A673 (cell line): ENCODE results near the gene FMO5. TPM values are rescaled to one million over a fixed set of nuclear protein-coding genes. Genes with fewer than 3 reads are reported as not detected.

Experiments used
- BruUV-seq: library from RNA; stranded (reverse); fragments of 400-500 nt; replicated peaks from 2 replicates; lab custom pipeline; 2021; lab: Mats Ljungman, UMichigan
- CTCF ChIA-PET: fragments of 300-600 bp; sonication (Branson Sonifier 250); formaldehyde crosslinking; loops from one replicate; lab custom pipeline; 2022; ENCODE audit warnings: antibody characterized with exemption; lab: Charles Lee
- POLR2A ChIA-PET: fragments of 300-600 bp; sonication (Branson Sonifier 250); formaldehyde crosslinking; loops from one replicate; lab custom pipeline; 2022; ENCODE audit warnings: antibody characterized with exemption; ENCODE audit not compliant: low non-redundant PET; lab: Charles Lee
- DNase-seq: peaks from one replicate; pipeline ENCODE4 v3.0.0-alpha.2; 2015; ENCODE audit warnings: low spot score
- H3K27ac ChIP-seq: fragments of 200-600 bp; sonication (generic); 2 replicates; pipeline ENCODE4 v1.5.1; 2016; ENCODE audit warnings: mixed run types, low read depth, mild to moderate bottlenecking, mixed read lengths, antibody characterized with exemption, low read length; ENCODE audit not compliant: poor library complexity, severe bottlenecking
- H3K27me3 ChIP-seq: fragments of 200-600 bp; sonication (generic); replicated peaks from 2 replicates; pipeline ENCODE4 v1.6.1; 2017; ENCODE audit warnings: mixed run types, low read depth, mild to moderate bottlenecking, mixed read lengths, antibody characterized with exemption, low read length; ENCODE audit not compliant: insufficient read depth, poor library complexity
- H3K36me3 ChIP-seq: fragments of 200-600 bp; sonication (generic); 2 replicates; pipeline ENCODE4 v1.6.1; 2016; ENCODE audit warnings: mixed run types, mild to moderate bottlenecking, mixed read lengths, antibody characterized with exemption, low read length; ENCODE audit not compliant: insufficient read depth, poor library complexity, severe bottlenecking
- H3K4me1 ChIP-seq: fragments of 200-600 bp; sonication (generic); 2 replicates; pipeline ENCODE4 v1.6.1; 2017; ENCODE audit warnings: mixed run types, mild to moderate bottlenecking, mixed read lengths, antibody characterized with exemption, low read length; ENCODE audit not compliant: insufficient read depth, poor library complexity, severe bottlenecking
- H3K4me3 ChIP-seq: fragments of 200-600 bp; sonication (generic); 2 replicates; pipeline ENCODE4 v1.5.1; 2016; ENCODE audit warnings: low read depth, mixed run types, mild to moderate bottlenecking, mixed read lengths, low read length; ENCODE audit not compliant: poor library complexity, severe bottlenecking
- H3K9me3 ChIP-seq: fragments of 200-600 bp; sonication (generic); 2 replicates; pipeline ENCODE4 v1.6.1; 2016; ENCODE audit warnings: mixed run types, low read depth, mild to moderate bottlenecking, mixed read lengths, antibody characterized with exemption, low read length; ENCODE audit not compliant: poor library complexity, severe bottlenecking
- CTCF ChIP-seq: fragments of 300-800, 200-600 bp; sonication (generic); conservative IDR thresholded peaks from 2 replicates; pipeline ENCODE4 v1.5.1; 2017; ENCODE audit warnings: low read depth, mild to moderate bottlenecking, antibody characterized with exemption, low read length, moderate library complexity, mixed read lengths
- EZH2 ChIP-seq: fragments of 200-600 bp; sonication (generic); IDR thresholded peaks from 2 replicates; pipeline ENCODE4 v1.6.1; 2017; ENCODE audit warnings: borderline replicate concordance, low read depth, mild to moderate bottlenecking, mixed read lengths, antibody characterized with exemption, low read length; ENCODE audit not compliant: poor library complexity, severe bottlenecking
- intact Hi-C: fragments of 100-400 bp; cut with micrococcal nuclease; formaldehyde crosslinking; loops from one replicate; pipeline ENCODE4 v1.10.0; 2022; ENCODE audit not compliant: unreplicated experiment
- total RNA-seq: library from RNA; stranded (reverse); gene quantifications from 2 replicates; pipeline ENCODE4 v1.2.3, GENCODE V29; 2021

Gene FMO5
- total RNA-seq, 1 experiment from 2014 or later: 0.24 TPM

GRCh38 chr1:147218606-147219005, 6.5 kb downstream of the FMO5 start:
- intact Hi-C loops: no loop called here
- POLR2A ChIA-PET: no interaction called here
- no peaks in the 10 kb centered on the region for H3K9me3 ChIP-seq
- TF ChIP-seq EZH2 (no peak), CTCF (no peak)
- no peaks in the 10 kb centered on the region for H3K36me3 ChIP-seq
- DNase-seq: no peak
- H3K4me1 ChIP-seq: no peaks in the 10 kb centered on the region
- no TSS peak for BruUV-seq
- CTCF ChIA-PET: no interaction called here
- H3K27ac ChIP-seq: no peak overlapping the region
- H3K27me3 ChIP-seq: peaks cover 5% of the 10 kb centered on the region
- no peak overlapping the region for H3K4me3 ChIP-seq

- no peak for DNase-seq
- intact Hi-C loops: no loop called here
- H3K4me3 ChIP-seq: no peak overlapping the region
- TF ChIP-seq EZH2 (no peak), CTCF (no peak)
- ChIA-PET CTCF (no interaction called here), POLR2A (no interaction called here)
- no peak overlapping the region for H3K27ac ChIP-seq
- BruUV-seq: no TSS peak
- no peaks in the 10 kb centered on the region for H3K9me3 ChIP-seq
- peaks cover 5% of the 10 kb centered on the region for H3K27me3 ChIP-seq
- no peaks in the 10 kb centered on the region for H3K36me3 ChIP-seq
- H3K4me1 ChIP-seq: no peaks in the 10 kb centered on the region
Measured at GRCh38 chr1:147217141-147217540, 8.0 kb downstream of the FMO5 start.

GRCh38 chr1:147216124-147216523, 9.0 kb downstream of the FMO5 start:
- ChIA-PET POLR2A (no interaction called here), CTCF (no interaction called here)
- intact Hi-C loops: no loop called here
- TF ChIP-seq EZH2: no peak
- no peak for TF ChIP-seq CTCF
- Histone ChIP-seq H3K9me3 (no peaks in the 10 kb centered on the region), H3K36me3 (no peaks in the 10 kb centered on the region), H3K27ac (no peak overlapping the region), H3K27me3 (peaks cover 5% of the 10 kb centered on the region), H3K4me1 (no peaks in the 10 kb centered on the region), H3K4me3 (no peak overlapping the region)
- BruUV-seq: no TSS peak
- DNase-seq: no peak
